ENCODE measurements around the gene PLCE1. TPM values are rescaled to one million over a fixed set of nuclear protein-coding genes. Genes with fewer than 3 reads are reported as not detected.
"Not testable (repeated sequence)": the region's sequence is repeated elsewhere in the genome, so short reads cannot be mapped to it uniquely, and the experiment has no call there.

PLCE1 gene
- polyA plus RNA-seq, 2 of the 4 experiments (the other 2 are of a cell fraction) = 10.7 to 18.2 TPM

- H3K9me3 ChIP-seq = no peaks in the 10 kb centered on the region
- ChIA-PET CTCF (interaction anchor here (0.6 to 3.1 kb wide), 2 partner anchors 10 to 14 kb away, joined by 3 to 14 read pairs; no protein-coding TSS in a partner anchor), POLR2A (no interaction called here)
- DNase-seq (ENCODE audit: low read depth in 1 of 2, low spot score in 1 of 2) = no peak
- no peak overlapping the region for H3K27ac ChIP-seq
- no peak overlapping the region for H3K4me3 ChIP-seq
- no peak for FAIRE-seq
- TF ChIP-seq ATOH8 (CRISPR knock-in tag; IDR thresholded peaks at IDR 0.05; ENCODE audit: low read depth) (no peak), NPAS2 (CRISPR knock-in tag; IDR thresholded peaks at IDR 0.05; ENCODE audit: borderline replicate concordance) (no peak), PBX3 (IDR thresholded peaks at IDR 0.05) (no peak), MAZ (IDR thresholded peaks at IDR 0.05; ENCODE audit: borderline replicate concordance, low read depth, low read length) (no peak), EHF (CRISPR knock-in tag; IDR thresholded peaks at IDR 0.05) (no peak), MYC (IDR thresholded peaks at IDR 0.05; ENCODE audit: borderline replicate concordance, low read length) (no peak), CHD2 (IDR thresholded peaks at IDR 0.05; ENCODE audit: low read length, partially characterized antibody) (no peak), TFCP2L1 (CRISPR knock-in tag; IDR thresholded peaks at IDR 0.05) (no peak), MAFK (IDR thresholded peaks at IDR 0.05; ENCODE audit: partially characterized antibody) (no peak), SREBF2 (IDR thresholded peaks at IDR 0.05) (no peak), HEYL (CRISPR knock-in tag; IDR thresholded peaks at IDR 0.05) (no peak)
- no peaks in the 10 kb centered on the region for H3K4me1 ChIP-seq
- no peak overlapping the region for H3K4me2 ChIP-seq
- 93% methylated on average over 2 of the region's 2 CpGs for WGBS (ENCODE audit: missing lambda C conversion rate)
- no peak for ATAC-seq
Measured at GRCh38 chr10:93967756-93968155, 26.0 kb upstream of the PLCE1 start.

GRCh38 chr10:93968540-93968945 is 25.2 kb upstream of the PLCE1 start:
- CTCF ChIA-PET = interaction anchor here (0.5 to 3.1 kb wide), 3 partner anchors 9 to 33 kb away, joined by 3 to 14 read pairs (median 3); no protein-coding TSS in a partner anchor
- POLR2A ChIA-PET = no interaction called here
- Histone ChIP-seq H3K4me1 (no peaks in the 10 kb centered on the region), H3K9me3 (no peaks in the 10 kb centered on the region), H3K4me3 (no peak overlapping the region), H3K27ac (no peak overlapping the region), H3K4me2 (no peak overlapping the region)
- FAIRE-seq (no peak), DNase-seq (ENCODE audit: low read depth in 1 of 2, low spot score in 1 of 2) (no peak), ATAC-seq (peak in 1 of 2 experiments; percentile 28; a peak in 2 of 6 replicates)
- TF ChIP-seq EP300 (IDR thresholded peaks at IDR 0.05) (no peak), TP53 (CRISPR knock-in tag; IDR thresholded peaks at IDR 0.05) (no peak), RARB (CRISPR knock-in tag; IDR thresholded peaks at IDR 0.05) (no peak), ESRRA (IDR thresholded peaks at IDR 0.05; ENCODE audit: borderline replicate concordance, low read length) (no peak), HMGXB4 (CRISPR knock-in tag; IDR thresholded peaks at IDR 0.05; ENCODE audit: borderline replicate concordance) (no peak), MAZ (IDR thresholded peaks at IDR 0.05; ENCODE audit: borderline replicate concordance, low read depth, low read length) (no peak), HOXB5 (CRISPR knock-in tag; IDR thresholded peaks at IDR 0.05) (no peak), BHLHE40 (IDR thresholded peaks at IDR 0.05; ENCODE audit: low read depth, low read length) (no peak), PBX3 (IDR thresholded peaks at IDR 0.05) (no peak), CTCF (IDR thresholded peaks at IDR 0.05) (no peak), CBX2 (IDR thresholded peaks at IDR 0.05; ENCODE audit: borderline replicate concordance, low read depth) (no peak), HEYL (CRISPR knock-in tag; IDR thresholded peaks at IDR 0.05) (no peak), FOSL2 (IDR thresholded peaks at IDR 0.05) (no peak), FOSL2 (CRISPR knock-in tag; IDR thresholded peaks at IDR 0.05) (no peak), TFCP2L1 (CRISPR knock-in tag; IDR thresholded peaks at IDR 0.05) (no peak), SREBF2 (IDR thresholded peaks at IDR 0.05) (no peak)
- 69% methylated on average over 4 of the region's 4 CpGs for WGBS (ENCODE audit: missing lambda C conversion rate)

- 88% methylated on average over 18 of the region's 44 CpGs for WGBS (ENCODE audit: missing lambda C conversion rate)
- ATAC-seq, FAIRE-seq: not testable (repeated sequence)
Measured at GRCh38 chr10:93970433-93971010, 23.2 kb upstream of the PLCE1 start.

More at GRCh38 chr10:93970433-93971010, 23.2 kb upstream of the PLCE1 start:
- POLR2A ChIA-PET; H3K4me3 ChIP-seq; H3K4me1 ChIP-seq; H3K4me2 ChIP-seq; DNase-seq (ENCODE audit: low read depth in 1 of 2, low spot score in 1 of 2); H3K27ac ChIP-seq; H3K9me3 ChIP-seq: not testable (repeated sequence)
- CTCF ChIA-PET = interaction anchor here (0.6 kb wide), 1 partner anchor 286 kb away, joined by 4 read pairs; no protein-coding TSS in a partner anchor
